ENCODE data around the gene PRSS50.

GRCh38 chr3:46725621-46726314, 8.1 kb upstream of the PRSS50 start:
- TF ChIP-seq CTCF (IDR thresholded peaks at IDR 0.05) (no peak), ZFX (IDR thresholded peaks at IDR 0.05; ENCODE audit: borderline replicate concordance) (no peak)

Data from 22Rv1 (cell line).